Urothelium cell line (cell line): ENCODE data around the gene CLCA2.

Experiments used
- DNase-seq: peaks from one replicate; pipeline ENCODE4 v3.0.0; 2011; ENCODE audit warnings: low spot score, mixed read lengths
- FAIRE-seq: peaks from 2 replicates; lab custom pipeline; 2011; peaks lifted over from hg19 to GRCh38; lab: Jason Lieb, UNC

Gene CLCA2, protein sequence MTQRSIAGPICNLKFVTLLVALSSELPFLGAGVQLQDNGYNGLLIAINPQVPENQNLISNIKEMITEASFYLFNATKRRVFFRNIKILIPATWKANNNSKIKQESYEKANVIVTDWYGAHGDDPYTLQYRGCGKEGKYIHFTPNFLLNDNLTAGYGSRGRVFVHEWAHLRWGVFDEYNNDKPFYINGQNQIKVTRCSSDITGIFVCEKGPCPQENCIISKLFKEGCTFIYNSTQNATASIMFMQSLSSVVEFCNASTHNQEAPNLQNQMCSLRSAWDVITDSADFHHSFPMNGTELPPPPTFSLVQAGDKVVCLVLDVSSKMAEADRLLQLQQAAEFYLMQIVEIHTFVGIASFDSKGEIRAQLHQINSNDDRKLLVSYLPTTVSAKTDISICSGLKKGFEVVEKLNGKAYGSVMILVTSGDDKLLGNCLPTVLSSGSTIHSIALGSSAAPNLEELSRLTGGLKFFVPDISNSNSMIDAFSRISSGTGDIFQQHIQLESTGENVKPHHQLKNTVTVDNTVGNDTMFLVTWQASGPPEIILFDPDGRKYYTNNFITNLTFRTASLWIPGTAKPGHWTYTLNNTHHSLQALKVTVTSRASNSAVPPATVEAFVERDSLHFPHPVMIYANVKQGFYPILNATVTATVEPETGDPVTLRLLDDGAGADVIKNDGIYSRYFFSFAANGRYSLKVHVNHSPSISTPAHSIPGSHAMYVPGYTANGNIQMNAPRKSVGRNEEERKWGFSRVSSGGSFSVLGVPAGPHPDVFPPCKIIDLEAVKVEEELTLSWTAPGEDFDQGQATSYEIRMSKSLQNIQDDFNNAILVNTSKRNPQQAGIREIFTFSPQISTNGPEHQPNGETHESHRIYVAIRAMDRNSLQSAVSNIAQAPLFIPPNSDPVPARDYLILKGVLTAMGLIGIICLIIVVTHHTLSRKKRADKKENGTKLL

GRCh38 chr1:86423873-86424272 lies at the start of gene CLCA2:
Gene CLCA2 (plus strand): TSS chr1:86424171. CDS start chr1:86424248, 77 bp downstream.
- FAIRE-seq (no peak), DNase-seq (no peak)

DNA sequence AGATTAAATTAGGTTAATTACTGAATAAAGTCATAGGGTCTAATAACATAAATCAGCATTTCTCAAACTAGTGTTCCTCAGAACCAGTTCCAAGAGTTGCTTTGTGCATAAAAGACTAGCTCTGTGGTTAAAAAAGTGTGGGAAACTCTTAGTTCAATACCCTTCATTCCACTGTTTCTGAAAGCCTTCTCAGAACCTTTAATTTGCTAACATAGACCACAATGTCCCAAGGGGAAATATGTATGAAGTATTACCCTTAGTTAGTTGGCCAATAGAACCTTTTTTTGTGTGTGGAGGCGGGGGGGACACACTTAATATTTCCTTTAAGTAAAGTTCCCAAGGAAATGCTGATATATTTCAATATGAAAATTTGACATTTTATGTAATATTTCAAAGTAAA lies 48.3 kb upstream of the CLCA2 start:
- no peak for DNase-seq
- no peak for FAIRE-seq

DNA sequence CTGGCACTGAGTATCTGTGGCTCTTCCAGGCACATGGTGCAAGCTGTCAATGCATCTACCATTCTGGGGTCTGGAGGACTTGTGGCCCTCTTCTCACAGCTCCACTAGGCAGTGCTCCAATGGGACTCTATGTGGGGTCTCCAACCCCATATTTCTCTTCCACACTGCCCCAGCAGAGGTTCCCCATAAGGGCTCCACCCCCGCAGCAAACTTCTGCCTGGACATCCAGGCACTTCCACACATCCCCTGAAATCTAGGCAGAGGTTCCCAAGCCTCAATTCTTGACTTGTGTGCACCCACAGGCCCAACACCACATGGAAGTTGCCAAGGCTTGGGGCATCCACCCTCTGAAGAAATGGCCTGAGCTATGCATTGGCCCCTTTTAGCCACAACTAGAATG lies 46.6 kb upstream of the CLCA2 start:
- DNase-seq: no peak
- no peak for FAIRE-seq

- DNase-seq (no peak), FAIRE-seq (no peak)
These were observed 45.2 kb upstream of the CLCA2 start for GRCh38 chr1:86378813-86379212.

GRCh38 chr1:86380257-86380861 lies 43.6 kb upstream of the CLCA2 start:
- FAIRE-seq (no peak), DNase-seq (peak; percentile 36)

DNA sequence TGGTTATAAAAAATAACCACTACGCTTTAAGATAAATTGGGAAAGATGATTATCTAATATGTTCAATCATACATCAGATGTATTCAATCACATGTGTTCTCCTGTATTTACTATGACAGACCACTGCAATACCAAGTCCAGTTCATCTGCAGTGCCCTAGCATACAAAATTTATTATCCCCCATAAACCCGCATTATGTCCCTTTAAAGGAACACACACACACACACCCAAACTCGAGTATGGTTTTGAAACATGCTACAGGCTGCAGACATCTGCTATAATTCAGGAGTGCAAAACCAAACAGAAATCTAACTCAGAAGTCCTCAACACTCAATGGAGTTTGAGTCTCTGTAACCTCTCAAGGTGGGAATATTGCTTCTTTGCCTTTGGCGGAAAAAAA lies 42.7 kb upstream of the CLCA2 start:
- DNase-seq (no peak), FAIRE-seq (no peak)

DNA sequence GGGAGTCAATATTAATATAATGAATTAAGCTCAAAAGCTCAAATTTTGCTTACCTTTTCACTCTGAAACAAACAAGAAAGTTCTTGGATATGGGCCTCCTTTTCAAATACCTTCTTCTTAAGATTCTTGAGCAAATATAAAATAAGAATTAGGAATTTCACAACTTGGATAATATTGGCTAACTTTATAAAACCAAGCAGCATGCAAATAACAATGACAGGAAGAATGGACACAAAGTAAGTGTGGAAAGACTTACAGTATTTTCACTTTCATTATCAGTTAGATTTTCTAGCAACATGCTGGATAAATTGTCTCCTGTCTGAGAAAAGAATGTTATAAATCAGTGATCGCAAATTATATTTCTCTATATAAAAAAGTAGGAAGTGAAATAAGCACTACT lies 41.1 kb upstream of the CLCA2 start:
- DNase-seq (no peak), FAIRE-seq (no peak)

GRCh38 chr1:86387916-86388627 lies 35.9 kb upstream of the CLCA2 start:
- no peak for DNase-seq
- no peak for FAIRE-seq

DNA sequence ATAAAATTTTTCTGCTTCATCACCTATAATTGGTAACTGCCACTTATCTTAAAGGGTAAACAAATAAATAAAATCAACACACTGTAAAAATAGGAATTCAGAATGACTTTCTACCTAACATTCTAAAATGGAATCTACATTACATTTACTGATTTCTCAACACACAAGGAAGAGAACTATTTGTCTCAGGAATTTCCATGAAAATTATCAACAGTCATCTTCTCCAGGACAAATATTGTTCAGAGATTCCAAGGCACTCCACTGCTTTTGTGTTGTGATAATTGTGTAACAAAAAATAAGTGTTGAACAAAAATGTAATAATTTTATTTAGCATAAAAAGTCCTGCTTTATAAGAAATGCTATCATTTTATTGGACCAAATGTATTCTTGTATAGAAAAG lies 35.2 kb upstream of the CLCA2 start:
- DNase-seq (no peak), FAIRE-seq (no peak)

- no peak for FAIRE-seq
- no peak for DNase-seq
These were observed 34.7 kb upstream of the CLCA2 start for GRCh38 chr1:86389307-86389706.

- no peak for DNase-seq
- no peak for FAIRE-seq
These were observed 29.6 kb upstream of the CLCA2 start for GRCh38 chr1:86394416-86394815.

- DNase-seq (peak; percentile 90), FAIRE-seq (peak; percentile 95)
These were observed 28.0 kb upstream of the CLCA2 start, which contains the start of gene ODF2L for GRCh38 chr1:86395751-86396497. Gene ODF2L (minus strand): TSS chr1:86396323. CDS start chr1:86387027, 9,296 bp downstream.

- FAIRE-seq (no peak), DNase-seq (no peak)
These were observed 27.5 kb upstream of the CLCA2 start for GRCh38 chr1:86396498-86396890.

DNA sequence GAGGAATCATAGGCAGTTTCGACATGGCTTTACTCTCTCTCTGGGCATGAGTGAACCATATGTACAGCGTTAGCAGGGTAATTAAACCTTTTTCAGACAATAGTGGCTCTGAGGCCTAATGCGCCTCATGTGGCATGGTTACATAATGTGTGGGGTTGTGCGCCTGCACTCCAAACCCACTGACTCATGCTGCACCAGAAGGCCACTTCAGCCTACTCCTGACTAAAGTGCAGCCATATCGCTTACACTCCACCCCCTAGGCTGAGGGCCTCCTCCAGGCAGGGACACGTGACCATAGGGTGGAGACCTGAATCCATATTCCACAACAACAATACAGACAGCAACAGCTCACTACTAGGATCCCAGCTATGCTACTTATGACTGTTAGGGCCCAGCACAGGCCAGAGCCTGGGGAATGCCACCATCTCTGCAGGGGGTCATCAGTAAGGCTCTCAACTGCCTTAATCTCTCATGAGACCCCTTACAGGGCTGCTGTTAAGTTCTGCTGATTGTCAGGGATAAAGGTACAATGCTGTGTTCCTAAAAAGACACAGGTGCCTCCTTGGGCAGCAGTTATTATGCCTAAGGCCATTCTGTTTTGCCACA lies 14.5 kb upstream of the CLCA2 start:
- FAIRE-seq (no peak), DNase-seq (no peak)

DNA sequence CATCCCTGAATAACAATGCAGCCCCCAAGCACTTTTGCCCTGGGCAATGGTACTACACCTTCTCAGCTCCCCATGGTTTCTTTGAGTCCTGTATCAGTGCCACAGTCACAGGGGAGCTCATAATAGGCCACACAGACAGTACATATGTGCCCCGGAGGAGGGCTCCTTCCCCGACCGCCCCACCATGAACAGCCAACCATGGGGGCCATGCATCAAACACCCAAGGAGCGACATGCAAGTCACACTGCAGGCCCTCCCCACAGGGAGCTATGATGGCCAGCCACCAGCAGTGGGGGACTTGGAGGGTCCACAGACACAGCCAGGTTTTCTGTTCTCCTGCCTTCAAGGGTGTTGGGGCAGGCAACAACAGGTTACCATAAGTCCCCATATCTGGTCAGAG lies 13.1 kb upstream of the CLCA2 start:
- DNase-seq: no peak
- no peak for FAIRE-seq

- no peak for FAIRE-seq
These were observed 7.6 kb upstream of the CLCA2 start for GRCh38 chr1:86416343-86416742.

DNA sequence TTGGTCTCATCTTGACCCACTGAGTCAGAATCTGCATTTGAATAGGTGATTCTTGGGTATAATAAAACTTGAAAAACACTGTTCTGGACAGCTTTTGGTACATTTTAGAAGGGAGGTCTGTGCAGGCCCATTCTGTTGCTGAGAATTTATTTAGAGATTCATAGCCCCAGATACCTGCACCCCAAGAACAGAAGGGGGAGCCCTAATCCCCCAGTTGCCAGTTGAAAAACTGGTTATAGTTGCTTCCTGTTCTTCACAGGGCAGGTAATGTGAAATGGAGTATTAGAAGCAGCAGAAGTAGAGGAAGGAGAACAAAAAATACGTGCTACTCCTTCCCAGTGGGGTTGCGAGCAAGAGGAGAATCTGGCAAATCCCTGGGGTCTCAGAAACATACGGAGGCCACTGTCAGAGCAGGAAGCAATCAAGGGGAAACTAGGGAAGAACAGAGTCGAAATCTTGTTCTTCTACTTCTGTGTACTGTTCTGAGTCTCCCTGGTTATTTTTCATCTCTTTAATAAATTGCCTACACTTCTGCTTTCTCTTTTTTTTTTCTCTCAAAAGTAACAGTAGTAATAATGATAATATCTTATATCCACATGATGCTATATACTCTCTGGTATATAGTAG lies 4.6 kb upstream of the CLCA2 start:
- DNase-seq: no peak

More at GRCh38 chr1:86416343-86416742, 7.6 kb upstream of the CLCA2 start:
- no peak for DNase-seq

GRCh38 chr1:86421601-86422280 lies 2.2 kb upstream of the CLCA2 start:
- DNase-seq (no peak), FAIRE-seq (no peak)

More for the DNA sequence above, 4.6 kb upstream of the CLCA2 start:
- FAIRE-seq: no peak
